NCI-H1105 treated with DMSO at 0.1 percent for 48 hours (cell line): ENCODE results near the gene DCDC1.
A peak's percentile ranks its signal among the peaks of the same experiment; 100 is the strongest.

Experiments used
- DNase-seq: peaks from one replicate; lab custom pipeline; 2025; lab: John Stamatoyannopoulos, UW

Gene DCDC1

GRCh38 chr11:31231601-31232000, 137.9 kb downstream of the DCDC1 start:
- no peak for DNase-seq

DNA sequence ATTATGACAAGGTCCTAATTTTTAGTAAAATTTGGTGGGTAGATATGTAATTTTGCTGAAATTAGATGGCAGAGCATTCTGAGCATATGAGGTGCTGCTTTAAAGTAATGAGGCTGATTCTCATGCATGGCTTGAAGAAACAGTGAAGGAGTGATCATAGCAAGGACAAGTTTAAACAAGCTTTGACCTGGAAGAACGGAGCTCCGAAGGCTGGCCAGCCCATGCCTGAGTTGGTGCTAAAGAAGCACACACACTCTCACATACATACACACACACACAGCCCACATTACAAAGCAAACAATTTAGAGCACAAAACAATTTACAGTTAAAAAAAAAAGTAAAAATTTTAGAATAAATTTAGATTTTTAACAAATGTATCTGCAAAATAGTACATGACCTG, 150.7 kb downstream of the DCDC1 start:
- no peak for DNase-seq

DNA sequence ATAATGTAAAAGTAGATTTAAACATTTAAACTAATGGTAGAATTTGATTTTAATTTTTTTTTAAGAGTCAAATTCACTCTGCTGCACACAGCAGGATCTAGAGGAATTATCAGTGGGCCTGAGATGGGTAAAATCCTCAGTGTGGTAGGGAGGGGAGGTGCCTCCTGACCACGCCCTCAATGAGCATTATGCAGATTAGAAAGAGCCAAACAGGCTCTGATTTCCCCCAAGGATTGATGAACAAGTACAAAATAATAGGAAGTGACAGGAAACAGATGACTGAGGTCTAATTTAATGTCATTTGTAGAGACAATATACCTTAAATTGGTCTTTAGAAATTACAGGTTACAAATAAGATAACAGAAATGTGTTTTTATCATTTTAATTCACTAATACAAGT, 155.2 kb downstream of the DCDC1 start:
- DNase-seq, result no peak

GRCh38 chr11:31199378-31199777, 170.2 kb downstream of the DCDC1 start:
- no peak for DNase-seq

DNA sequence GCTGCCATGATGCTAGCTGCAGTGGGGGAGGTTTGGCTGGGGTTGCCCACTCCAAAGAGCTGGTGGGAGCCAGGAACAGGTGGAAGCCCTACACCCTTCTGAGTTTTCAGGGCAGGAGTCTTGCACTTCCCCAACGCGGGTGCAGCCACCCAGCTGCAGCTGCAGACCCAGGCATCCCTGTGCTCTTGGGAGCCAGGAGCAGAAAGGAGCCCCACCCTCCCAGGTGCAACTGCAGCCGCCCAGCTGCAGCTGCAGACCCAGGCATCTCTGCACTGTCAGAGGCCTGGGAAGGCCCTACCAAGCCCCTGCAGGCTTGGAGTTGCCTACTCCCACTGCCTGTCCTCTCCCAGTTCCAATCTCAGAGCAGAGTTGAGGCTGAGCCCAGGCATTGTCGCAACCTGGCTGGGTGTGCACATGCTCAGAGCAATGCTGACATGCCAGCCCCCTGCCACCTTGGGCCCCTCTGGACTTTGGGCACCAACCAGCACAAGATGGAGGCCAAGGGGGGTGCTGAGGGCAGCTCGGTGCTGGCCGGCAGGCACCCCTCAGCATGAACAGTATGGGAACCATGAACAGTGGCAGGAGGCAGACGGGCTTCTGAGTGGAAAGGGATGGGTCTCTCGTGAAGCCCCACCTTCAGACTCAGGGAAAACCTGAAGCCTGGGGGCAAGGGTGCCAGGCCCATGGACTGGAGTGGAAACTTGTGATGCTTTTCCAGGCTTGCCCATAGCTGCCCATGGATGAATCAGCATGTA, 195.4 kb downstream of the DCDC1 start:
- no peak for DNase-seq

GRCh38 chr11:31160504-31161422, 208.8 kb downstream of the DCDC1 start:
- peak; percentile 58 for DNase-seq

DNA sequence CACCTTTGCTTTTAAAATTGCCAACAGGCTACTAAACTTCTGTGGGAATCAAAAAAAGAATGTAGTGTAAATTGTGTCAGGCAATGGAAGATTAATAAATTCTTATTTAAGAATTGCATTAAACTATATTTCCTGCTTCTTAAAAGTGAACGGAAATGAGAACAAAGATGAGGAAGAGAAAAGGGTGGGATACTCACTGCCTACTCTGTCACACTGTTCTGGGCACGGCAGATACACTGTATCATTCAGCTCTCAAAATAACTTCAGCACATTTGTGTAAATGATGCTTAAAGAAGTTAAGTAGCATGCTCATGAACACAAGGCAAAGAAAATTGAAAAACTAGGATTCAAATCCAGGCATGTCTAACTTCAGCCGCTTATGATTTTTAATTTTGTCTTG, 218.7 kb downstream of the DCDC1 start:
- DNase-seq, result no peak

DNA sequence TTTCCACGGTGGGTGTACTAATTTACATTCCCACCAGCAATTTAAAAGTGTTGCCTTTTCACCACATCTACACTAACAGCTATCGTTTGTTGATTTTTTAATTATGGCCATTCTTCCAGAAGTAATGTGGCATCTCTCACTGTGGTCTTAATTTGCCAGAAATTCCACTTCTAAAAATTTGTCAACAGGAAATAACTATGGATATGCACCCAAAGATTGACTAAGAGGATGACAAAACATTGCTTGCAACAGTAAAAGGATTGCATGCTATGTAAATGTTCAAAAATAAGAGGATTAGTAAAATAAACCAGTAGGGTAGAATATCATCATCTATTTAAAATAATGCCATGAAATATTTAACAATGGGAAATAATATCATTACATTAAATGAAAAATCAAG, 219.5 kb downstream of the DCDC1 start:
- no peak for DNase-seq

DNA sequence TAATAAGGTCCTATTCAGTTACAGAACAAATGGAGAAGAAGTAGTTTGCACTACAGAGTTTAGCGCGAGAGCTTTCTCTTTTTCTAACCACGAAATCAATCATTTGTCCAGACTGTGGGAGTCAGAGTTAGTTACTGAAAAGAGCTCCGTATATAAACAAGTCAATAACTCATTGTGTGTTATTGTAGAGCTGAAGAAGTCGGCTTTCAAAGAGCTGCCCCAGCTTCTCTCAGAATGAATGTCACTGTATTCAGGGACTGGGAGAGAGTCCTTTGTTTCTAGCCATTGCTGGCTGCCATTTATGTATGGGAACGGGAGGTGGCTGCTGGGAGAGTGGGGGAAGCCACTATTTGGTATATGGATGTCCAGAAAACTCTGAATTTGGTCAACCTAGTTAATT, 227.8 kb downstream of the DCDC1 start:
- peak; percentile 3 for DNase-seq

GRCh38 chr11:31139479-31139878, 230.1 kb downstream of the DCDC1 start:
- no peak for DNase-seq

DNA sequence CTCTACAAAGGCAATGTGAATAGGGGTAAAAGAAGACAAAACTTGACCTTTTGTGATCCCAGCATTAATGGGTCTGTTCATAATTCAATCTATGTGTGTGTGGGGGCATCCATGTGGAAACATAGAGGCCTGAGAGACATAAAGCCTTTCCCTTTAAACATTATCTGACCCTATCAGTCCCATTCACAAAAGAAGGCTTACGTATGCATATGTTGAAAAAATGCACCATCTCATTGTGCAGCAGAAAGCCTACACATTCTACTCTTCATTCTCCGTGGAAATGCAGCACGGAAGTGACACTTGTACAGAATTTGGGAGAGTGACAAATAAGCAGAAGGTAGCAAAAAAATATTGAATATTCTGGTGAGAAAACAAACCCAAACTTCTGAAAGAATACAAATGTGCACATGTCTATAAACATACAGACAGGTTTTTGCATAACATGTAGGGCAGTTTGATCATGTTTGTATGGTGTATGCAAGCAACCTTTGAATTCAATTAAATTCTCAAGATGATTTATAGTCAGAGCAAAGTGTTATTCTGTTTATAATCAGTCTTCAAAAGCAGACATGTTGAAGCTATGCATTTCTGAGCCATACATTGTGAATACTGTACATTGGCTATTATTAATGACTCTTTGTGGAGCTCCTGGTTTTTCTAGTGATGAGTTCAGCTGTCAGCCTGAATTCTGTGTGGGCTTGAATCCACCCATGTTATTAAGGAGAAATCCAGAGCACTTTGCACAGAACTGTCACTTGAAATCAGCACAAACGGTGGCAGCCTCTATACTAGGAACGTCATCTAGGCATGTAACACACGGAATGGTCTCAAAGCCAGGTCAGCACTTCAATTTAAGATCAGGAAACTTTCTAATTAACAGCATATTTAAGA, 236.8 kb downstream of the DCDC1 start:
- DNase-seq, result no peak

- DNase-seq, result no peak
These were observed 237.8 kb downstream of the DCDC1 start for GRCh38 chr11:31131760-31132159.

GRCh38 chr11:31127290-31127689, 242.2 kb downstream of the DCDC1 start:
- no peak for DNase-seq

DNA sequence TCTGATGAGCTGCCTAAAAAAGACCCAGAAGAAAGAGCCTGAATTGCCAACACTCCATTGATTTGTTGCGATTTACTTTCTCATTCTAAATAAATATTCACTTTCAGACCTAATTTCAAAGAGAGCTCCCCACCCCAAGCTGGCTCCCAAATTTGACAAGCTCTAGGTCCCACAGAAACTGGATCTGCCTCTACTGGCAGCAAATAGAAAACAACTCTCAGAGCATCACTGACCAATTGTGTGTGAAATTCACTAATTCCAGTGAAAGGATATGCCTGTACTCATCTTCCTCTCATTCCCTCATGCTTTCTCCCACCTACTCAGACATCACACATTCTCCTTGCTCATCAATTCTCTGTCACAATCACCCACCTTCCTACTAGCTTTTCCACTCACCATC, 249.1 kb downstream of the DCDC1 start:
- DNase-seq, result no peak

DNA sequence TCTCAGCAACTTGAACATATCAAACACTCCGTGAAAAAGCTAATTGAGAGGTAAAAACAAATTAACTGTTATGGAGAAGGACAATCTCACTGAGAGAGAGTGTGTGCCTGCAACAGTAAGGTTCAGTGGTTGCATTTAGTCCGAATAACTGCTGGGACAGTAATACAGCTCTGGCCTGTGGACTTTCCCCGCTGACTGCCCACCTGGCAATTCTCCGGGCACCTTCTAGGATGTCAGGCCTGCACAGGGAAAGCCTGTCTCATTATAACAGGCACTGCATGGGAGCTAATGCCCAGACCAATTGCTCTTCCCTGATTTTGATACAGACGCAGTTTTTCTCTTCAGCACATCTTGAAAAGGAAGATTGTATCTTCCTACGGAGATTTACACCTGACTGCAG, 251.0 kb downstream of the DCDC1 start:
- no peak for DNase-seq

DNA sequence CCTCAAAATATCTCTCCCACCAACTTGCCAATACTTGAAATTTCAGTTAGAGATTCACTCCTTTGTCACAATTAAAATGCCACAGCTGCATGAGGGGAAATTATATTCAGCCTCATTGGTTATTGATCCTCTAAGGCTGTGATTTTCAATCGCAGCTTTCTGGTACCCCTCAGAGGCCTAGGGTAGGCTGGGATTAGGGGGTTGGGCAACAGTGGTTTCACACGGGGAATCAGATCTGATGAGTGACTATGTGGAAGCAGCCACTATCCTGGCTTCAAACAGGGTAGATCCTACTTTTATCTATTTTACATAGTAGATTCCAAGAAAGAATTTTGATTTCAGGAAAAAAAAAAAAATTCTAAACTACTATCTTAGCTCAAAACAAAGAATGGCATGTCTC, 252.5 kb downstream of the DCDC1 start:
- no peak for DNase-seq

GRCh38 chr11:31114442-31114841, 255.1 kb downstream of the DCDC1 start:
- no peak for DNase-seq

GRCh38 chr11:31110830-31111229, 258.7 kb downstream of the DCDC1 start:
- DNase-seq, result no peak

- DNase-seq, result no peak
These were observed 260.1 kb downstream of the DCDC1 start for GRCh38 chr11:31109446-31109845.

DNA sequence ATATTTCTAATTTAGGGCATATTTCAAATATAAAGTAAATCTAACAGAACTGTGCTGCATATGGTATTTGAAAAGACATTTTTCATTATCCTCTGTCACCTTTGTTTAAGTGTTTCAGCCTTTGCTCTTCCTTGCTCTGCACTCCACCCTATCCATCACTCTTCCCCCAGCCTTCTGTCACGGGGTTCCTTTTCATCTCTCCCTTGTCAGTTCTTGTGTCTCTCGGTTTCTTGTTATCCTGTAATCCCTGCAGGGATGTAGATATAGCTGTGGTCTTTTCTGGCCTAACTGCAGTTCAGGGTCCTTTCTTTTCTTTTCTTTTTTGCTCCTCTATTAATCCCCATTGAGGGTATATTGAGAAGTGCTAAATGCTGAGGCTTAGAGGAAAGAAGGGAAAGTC, 261.9 kb downstream of the DCDC1 start:
- no peak for DNase-seq

DNA sequence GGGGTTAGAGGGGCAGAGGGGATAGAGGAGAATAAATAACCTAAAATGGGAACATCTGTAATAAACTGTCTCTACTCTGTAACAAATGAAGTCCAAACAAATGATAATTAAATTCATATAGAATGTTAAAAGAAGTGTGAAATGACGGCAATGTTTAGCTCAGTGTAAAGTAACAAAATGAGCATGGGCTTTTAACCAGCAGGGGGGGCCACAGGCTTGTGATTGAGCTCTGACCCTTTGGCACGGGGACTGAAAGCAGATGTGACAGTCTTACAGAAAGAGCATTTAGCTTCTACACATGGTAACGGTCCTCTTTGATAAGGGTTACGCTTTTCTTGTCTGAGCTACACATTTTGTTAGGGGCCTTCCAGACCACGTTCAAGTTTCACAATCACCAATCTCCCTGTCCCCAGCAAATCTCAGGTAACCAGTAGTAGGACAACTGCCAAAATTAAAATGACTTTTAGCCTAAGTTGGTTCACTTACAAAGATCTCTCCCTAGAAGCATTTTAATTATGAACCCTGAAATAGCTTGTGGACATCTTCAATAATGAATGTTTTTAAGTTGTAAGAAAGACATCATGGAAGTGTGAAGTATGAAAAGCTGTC, 262.5 kb downstream of the DCDC1 start:
- peak; percentile 54 for DNase-seq

DNA sequence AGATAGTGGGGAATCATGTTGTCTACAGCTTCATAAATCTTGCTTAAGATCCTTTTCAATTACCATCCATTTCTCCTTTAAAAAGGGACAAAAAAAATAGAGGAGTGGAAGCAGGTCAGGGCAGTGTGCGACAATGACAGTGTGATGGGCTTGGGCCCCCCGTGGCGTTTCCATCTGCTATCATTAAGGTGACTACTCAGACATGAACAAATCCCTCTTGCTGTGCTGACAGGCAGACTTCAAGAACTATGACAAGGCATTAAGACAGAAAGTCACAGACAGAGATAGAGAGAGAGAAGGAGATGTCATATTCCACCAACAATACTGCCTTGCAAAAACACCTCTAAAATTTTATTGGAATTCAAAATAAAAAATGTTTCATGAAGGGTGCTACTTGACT, 263.2 kb downstream of the DCDC1 start:
- no peak for DNase-seq
